22Rv1 (cell line): ENCODE measurements around the gene SERPINC1.

Source experiments
- ZFX ChIP-seq: fragments of 450-650 bp; IDR thresholded peaks from 2 replicates; pipeline ENCODE4 v1.6.1; 2017; ENCODE audit warnings: antibody characterized with exemption, borderline replicate concordance
- TF ChIP-seq, protein P1 (sequence below): fragments of 450-650 bp; IDR thresholded peaks from 2 replicates; pipeline ENCODE4 v1.5.1; 2017; ENCODE audit warnings: mild to moderate bottlenecking

- TF ChIP-seq, protein P1, sequence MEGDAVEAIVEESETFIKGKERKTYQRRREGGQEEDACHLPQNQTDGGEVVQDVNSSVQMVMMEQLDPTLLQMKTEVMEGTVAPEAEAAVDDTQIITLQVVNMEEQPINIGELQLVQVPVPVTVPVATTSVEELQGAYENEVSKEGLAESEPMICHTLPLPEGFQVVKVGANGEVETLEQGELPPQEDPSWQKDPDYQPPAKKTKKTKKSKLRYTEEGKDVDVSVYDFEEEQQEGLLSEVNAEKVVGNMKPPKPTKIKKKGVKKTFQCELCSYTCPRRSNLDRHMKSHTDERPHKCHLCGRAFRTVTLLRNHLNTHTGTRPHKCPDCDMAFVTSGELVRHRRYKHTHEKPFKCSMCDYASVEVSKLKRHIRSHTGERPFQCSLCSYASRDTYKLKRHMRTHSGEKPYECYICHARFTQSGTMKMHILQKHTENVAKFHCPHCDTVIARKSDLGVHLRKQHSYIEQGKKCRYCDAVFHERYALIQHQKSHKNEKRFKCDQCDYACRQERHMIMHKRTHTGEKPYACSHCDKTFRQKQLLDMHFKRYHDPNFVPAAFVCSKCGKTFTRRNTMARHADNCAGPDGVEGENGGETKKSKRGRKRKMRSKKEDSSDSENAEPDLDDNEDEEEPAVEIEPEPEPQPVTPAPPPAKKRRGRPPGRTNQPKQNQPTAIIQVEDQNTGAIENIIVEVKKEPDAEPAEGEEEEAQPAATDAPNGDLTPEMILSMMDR = no peak
- TF ChIP-seq ZFX = no peak
These were observed 45.6 kb downstream of the SERPINC1 start for GRCh38 chr1:173871500-173871899.
